AG10803 (cell line): Measurements from ENCODE around the gene ADA.
A peak's percentile ranks its signal among the peaks of the same experiment; 100 is the strongest.

Experiments used
- DNase-seq: peaks from one replicate; pipeline ENCODE4 v3.0.0; 2010; ENCODE audit warnings: low read depth
- H3K4me3 ChIP-seq: 2 replicates; pipeline ENCODE4 v1.5.1; 2011; ENCODE audit warnings: mild to moderate bottlenecking, low read length, control low read depth
- TF ChIP-seq, protein P1 (sequence below): conservative IDR thresholded peaks from 2 replicates; pipeline ENCODE4 v1.5.1; 2011; ENCODE audit warnings: mild to moderate bottlenecking, low read length, control low read depth, inconsistent platforms

ADA gene

GRCh38 chr20:44579313-44580081 lies 72.0 kb downstream of the ADA start:
- TF ChIP-seq, protein P1, sequence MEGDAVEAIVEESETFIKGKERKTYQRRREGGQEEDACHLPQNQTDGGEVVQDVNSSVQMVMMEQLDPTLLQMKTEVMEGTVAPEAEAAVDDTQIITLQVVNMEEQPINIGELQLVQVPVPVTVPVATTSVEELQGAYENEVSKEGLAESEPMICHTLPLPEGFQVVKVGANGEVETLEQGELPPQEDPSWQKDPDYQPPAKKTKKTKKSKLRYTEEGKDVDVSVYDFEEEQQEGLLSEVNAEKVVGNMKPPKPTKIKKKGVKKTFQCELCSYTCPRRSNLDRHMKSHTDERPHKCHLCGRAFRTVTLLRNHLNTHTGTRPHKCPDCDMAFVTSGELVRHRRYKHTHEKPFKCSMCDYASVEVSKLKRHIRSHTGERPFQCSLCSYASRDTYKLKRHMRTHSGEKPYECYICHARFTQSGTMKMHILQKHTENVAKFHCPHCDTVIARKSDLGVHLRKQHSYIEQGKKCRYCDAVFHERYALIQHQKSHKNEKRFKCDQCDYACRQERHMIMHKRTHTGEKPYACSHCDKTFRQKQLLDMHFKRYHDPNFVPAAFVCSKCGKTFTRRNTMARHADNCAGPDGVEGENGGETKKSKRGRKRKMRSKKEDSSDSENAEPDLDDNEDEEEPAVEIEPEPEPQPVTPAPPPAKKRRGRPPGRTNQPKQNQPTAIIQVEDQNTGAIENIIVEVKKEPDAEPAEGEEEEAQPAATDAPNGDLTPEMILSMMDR, result no peak
- DNase-seq, result no peak
- no peak overlapping the region for H3K4me3 ChIP-seq

DNA sequence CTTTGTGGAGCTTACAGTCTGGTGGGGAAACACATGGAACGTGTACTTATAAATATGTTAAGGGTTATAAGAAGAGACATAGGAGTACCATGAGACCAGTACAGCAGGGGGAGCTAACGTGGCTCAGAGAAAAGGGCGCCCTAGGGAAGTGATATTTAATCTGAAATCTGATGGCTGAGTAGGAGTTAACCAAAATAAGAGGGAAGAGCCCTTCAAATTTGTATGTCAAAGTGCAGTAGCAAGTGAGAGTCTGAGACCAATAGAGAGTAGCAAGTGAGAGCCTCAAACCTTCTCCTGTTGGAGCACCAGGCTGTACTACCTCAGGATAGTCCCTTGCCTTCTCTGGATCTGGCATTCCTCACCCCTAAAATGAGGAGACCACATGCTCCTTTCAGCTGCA lies 75.2 kb downstream of the ADA start:
- TF ChIP-seq, protein P1, result peak; percentile 31; the same call in 1 of the 2 replicates
- peak; percentile 42 for DNase-seq
- H3K4me3 ChIP-seq, result no peak overlapping the region

DNA sequence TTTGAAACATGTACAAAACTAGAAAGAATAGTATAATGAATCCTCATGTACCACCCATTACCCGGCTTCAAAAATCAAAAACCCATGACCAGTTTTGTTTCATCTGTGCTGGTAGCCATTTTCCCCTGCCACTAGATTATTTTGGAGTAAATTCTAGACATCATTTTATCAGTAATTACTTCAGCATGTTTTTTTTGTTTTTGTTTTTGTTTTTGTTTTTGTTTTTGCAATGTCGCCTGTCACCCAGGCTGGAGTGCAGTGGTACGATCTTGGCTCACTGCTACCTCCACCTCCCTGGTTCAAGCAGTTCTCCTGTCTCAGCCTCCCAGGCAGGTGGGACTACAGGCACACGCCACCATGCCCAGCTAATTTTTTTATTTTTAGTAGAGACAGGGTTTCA lies 77.1 kb downstream of the ADA start:
- TF ChIP-seq, protein P1, result no peak
- no peak overlapping the region for H3K4me3 ChIP-seq
- DNase-seq, result no peak

GRCh38 chr20:44573501-44573869 lies 78.0 kb downstream of the ADA start:
- DNase-seq, result no peak
- TF ChIP-seq, protein P1, result no peak
- no peak overlapping the region for H3K4me3 ChIP-seq

DNA sequence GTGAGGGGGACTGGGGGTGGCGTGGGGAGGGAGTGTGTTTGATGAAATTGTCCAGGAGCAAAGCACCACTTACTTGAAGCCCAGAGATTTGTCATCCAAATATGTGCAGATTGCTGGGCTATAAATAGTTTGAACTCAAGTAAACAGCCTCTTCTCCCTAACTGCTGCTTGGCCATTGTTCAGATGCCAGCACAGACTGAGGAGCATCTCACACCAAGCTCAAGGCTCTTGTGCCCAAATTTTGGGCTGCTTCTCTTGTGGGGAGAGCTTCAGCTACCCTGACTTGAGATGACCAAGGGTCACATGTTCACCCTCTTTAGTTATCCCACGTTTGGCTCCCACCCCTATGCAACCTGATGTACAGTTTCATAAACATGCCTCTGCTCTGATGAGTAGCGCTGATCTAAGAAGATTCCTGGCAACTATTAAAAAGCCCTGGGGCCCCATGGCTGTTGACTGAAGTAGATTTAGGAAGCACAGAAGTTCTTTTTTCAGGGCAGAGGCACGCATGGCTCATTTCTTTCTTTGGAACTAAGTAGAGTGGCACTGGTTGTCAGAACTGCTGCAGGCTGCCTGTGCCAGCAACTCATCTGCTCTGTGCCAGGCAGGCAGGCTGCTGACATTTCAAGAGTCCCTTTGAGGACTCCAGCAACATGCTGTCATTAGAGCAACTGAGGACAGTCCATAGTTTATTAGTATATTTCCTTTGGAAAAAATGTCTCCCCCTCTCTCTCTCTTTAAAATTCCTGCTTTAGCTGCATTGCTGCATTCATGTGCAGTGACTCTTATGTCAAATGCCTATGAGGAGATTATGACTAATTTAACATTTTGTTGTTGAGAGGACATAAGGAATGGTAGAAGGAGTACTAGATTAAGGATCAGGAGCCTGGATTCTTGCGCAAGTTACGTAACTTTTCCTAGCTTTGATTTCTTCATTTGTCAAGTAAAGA lies 78.7 kb downstream of the ADA start:
- H3K4me3 ChIP-seq, result peak overlapping the region; percentile 35
- TF ChIP-seq, protein P1, result no peak
- peak; percentile 92 for DNase-seq

DNA sequence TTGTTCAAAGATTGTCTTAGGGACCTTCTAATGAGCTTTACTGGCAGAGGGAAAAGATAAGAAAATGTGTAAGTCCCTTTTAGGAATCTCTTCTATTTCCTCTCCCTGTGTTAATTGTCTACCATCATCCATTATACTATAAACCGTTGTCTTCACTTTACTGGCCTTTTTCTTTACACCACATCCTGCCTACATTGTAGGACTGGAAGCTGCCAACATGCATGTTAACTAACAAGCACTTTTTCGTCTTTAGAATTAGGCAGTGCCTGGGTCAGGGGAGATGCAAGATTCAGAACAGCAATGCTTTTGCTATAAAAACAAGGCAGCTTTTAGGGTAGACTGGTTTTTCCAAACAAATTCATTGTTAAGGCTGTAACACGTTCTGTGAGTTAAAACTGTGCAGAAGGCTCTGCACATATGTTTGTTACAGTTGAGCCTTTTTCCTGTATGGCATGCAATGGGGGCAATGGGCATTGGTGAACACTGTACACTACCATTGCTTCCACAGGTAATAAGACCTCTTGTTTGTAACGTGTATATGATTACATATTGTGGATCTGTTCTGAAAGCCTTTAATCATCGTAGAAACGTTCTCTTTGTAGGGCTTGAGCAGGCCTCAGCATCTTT lies 80.0 kb downstream of the ADA start:
- H3K4me3 ChIP-seq, result no peak overlapping the region
- DNase-seq, result no peak
- TF ChIP-seq, protein P1, result no peak
